CD4-positive, alpha-beta T cell (primary cell): Measurements from ENCODE around the gene RNF32. TPM values are rescaled to one million over a fixed set of nuclear protein-coding genes. Genes with fewer than 3 reads are reported as not detected.
A peak's percentile ranks its signal among the peaks of the same experiment; 100 is the strongest.

Source experiments
- ATAC-seq: fragments of 200-7000 bp; cut with Tn5 transposase; one replicate; pipeline ENCODE4 v1.10.0; 2022; ENCODE audit warnings: mild to moderate bottlenecking; ENCODE audit not compliant: poor library complexity
- CTCF ChIA-PET: fragments of 350-600 bp; sonication (Branson Sonifier 250); formaldehyde crosslinking; loops from one replicate; lab custom pipeline; 2021; ENCODE audit warnings: antibody characterized with exemption, inconsistent platforms; lab: Charles Lee
- POLR2A ChIA-PET: fragments of 350-600 bp; sonication (Branson Sonifier 250); formaldehyde crosslinking; loops from one replicate; lab custom pipeline; 2021; ENCODE audit warnings: antibody characterized with exemption, inconsistent platforms; lab: Charles Lee
- DNase-seq, 14 experiments: peaks; one replicate each; pipeline ENCODE4 v3.0.0-alpha.2; 2013 to 2020; ENCODE audit warnings: mixed read lengths in 2 of 14
- H3K27ac ChIP-seq, 2 donors: one replicate each; pipeline versions ENCODE4 v1.5.1 to v1.7.0; 2013; ENCODE audit warnings: low read length in 2 of 2, low read depth in 1 of 2, mild to moderate bottlenecking in 1 of 2
- H3K27me3 ChIP-seq, 2 experiments: 1 replicate in 1 of 2; 2 replicates in 1 of 2; pipeline versions ENCODE4 v1.6.1 to v1.7.0; 2013; ENCODE audit warnings: low read length in 2 of 2, control low read depth in 1 of 2, mild to moderate bottlenecking in 1 of 2, moderate library complexity in 1 of 2; ENCODE audit not compliant: insufficient read depth in 2 of 2, control insufficient read depth in 1 of 2
- H3K36me3 ChIP-seq: one replicate; pipeline ENCODE4 v1.6.1; 2013; ENCODE audit warnings: low read length, control low read depth; ENCODE audit not compliant: insufficient read depth
- H3K4me1 ChIP-seq: one replicate; pipeline ENCODE4 v1.6.1; 2013; ENCODE audit warnings: low read length, control low read depth; ENCODE audit not compliant: insufficient read depth
- H3K4me3 ChIP-seq: one replicate; pipeline ENCODE4 v1.5.1; 2013; ENCODE audit warnings: mild to moderate bottlenecking, low read length, moderate library complexity
- H3K9me3 ChIP-seq, 2 experiments: 1 replicate in 1 of 2; 2 replicates in 1 of 2; pipeline versions ENCODE4 v1.6.1 to v1.7.0; 2013; ENCODE audit warnings: low read length in 2 of 2, mild to moderate bottlenecking in 2 of 2, control low read depth in 1 of 2, moderate library complexity in 1 of 2; ENCODE audit not compliant: control insufficient read depth in 1 of 2, insufficient read depth in 1 of 2
- H3K27ac Mint-ChIP-seq: one replicate; pipeline ENCODE4 v1.8.0; 2020; ENCODE audit warnings: mixed read lengths
- H3K27me3 Mint-ChIP-seq: one replicate; pipeline ENCODE4 v1.8.0; 2021; ENCODE audit warnings: mixed read lengths
- H3K36me3 Mint-ChIP-seq: one replicate; pipeline ENCODE4 v1.8.0; 2021; ENCODE audit warnings: low read depth, mixed read lengths
- H3K4me1 Mint-ChIP-seq: one replicate; pipeline ENCODE4 v1.8.0; 2021; ENCODE audit warnings: low read depth, mixed read lengths
- H3K4me3 Mint-ChIP-seq: one replicate; pipeline ENCODE4 v1.8.0; 2020; ENCODE audit warnings: mild to moderate bottlenecking, mixed read lengths
- H3K9me3 Mint-ChIP-seq: one replicate; pipeline ENCODE4 v1.8.0; 2020; ENCODE audit warnings: mixed read lengths
- intact Hi-C, 2 experiments: fragments of 100-400 bp; cut with DNase I in 1 of 2; cut with micrococcal nuclease in 1 of 2; formaldehyde crosslinking; loops; one replicate each; pipeline versions ENCODE4 v1.15.1 to v1.9.0; 2023 to 2025; cut with DNase I, micrococcal nuclease
- total RNA-seq, 174 experiments: library from RNA in 2 of 174; stranded (reverse) in 2 of 174; gene quantifications; one replicate each; pipeline ENCODE4 v1.2.3 and lab custom pipeline; 2021 to 2026
- TF ChIP-seq, protein P1 (sequence below): fragments of 200-600 bp; IDR thresholded peaks from one replicate; pipeline ENCODE4 v1.8.0; 2022; ENCODE audit warnings: antibody characterized with exemption, mild to moderate bottlenecking

The RNF32 gene
- total RNA-seq, 2 experiments from 2014 or later = 0.99 TPM; not detected in 1

DNA sequence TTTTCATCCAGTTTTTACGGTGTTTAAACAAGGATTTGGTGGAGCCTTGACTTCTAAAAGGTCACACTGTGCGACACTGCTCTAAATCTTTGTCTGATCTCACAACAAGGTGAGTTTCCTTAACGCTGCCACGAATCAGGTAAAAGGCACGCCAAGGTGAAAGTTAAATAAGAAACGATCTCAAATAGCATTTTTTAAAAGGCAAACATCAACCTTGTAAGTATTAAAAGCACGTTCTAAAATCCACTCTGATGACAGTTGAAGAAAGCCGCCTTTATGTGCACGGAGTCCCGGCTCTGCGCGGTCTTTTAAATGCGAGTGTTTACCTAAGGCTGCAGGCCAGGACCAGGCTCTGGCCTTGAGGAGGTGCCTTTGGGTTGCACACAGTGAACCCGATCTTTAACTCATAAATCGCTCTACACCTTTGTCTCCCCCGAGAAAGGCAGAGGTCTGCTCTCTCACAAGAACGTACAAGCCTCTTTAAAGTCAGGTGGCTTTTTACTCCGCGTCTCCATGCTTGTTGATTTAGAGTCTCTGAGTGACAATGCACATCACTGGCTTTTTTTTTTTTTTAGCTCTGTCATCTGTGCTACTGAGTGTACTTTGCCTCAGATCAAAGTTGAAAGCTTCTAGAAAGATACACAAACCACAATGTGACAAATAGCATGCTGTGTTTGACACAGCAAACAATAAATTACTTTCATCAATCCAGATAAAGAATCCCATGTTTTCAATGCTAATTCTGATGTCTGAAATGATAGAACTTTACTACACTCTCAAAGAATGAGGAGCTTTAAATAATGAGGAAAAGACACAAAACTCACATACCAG lies 25.9 kb upstream of the RNF32 start:
- Histone ChIP-seq H3K27me3 (peaks cover 26 to 29% of the 10 kb centered on the region in 2 experiments), H3K4me3 (no peak overlapping the region), H3K9me3 (peaks cover 0 to 9% of the 10 kb centered on the region in 2 experiments), H3K36me3 (no peaks in the 10 kb centered on the region), H3K4me1 (peaks cover 29% of the 10 kb centered on the region), H3K27ac (no peak overlapping the region)
- Mint-ChIP-seq H3K4me3 (peak overlapping the region; percentile 5), H3K27ac (no peak overlapping the region), H3K4me1 (peaks cover 39% of the 10 kb centered on the region), H3K9me3 (no peaks in the 10 kb centered on the region), H3K27me3 (peaks cover 62% of the 10 kb centered on the region), H3K36me3 (no peaks in the 10 kb centered on the region)
- DNase-seq = no peak
- POLR2A ChIA-PET = interaction anchor here (1.5 kb wide), 1 partner anchor 27 kb away, joined by 3 read pairs; no protein-coding TSS in a partner anchor
- ATAC-seq = no peak
- CTCF ChIA-PET = no interaction called here
- intact Hi-C loops = no loop called here
- TF ChIP-seq, protein P1, sequence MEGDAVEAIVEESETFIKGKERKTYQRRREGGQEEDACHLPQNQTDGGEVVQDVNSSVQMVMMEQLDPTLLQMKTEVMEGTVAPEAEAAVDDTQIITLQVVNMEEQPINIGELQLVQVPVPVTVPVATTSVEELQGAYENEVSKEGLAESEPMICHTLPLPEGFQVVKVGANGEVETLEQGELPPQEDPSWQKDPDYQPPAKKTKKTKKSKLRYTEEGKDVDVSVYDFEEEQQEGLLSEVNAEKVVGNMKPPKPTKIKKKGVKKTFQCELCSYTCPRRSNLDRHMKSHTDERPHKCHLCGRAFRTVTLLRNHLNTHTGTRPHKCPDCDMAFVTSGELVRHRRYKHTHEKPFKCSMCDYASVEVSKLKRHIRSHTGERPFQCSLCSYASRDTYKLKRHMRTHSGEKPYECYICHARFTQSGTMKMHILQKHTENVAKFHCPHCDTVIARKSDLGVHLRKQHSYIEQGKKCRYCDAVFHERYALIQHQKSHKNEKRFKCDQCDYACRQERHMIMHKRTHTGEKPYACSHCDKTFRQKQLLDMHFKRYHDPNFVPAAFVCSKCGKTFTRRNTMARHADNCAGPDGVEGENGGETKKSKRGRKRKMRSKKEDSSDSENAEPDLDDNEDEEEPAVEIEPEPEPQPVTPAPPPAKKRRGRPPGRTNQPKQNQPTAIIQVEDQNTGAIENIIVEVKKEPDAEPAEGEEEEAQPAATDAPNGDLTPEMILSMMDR = no peak

DNA sequence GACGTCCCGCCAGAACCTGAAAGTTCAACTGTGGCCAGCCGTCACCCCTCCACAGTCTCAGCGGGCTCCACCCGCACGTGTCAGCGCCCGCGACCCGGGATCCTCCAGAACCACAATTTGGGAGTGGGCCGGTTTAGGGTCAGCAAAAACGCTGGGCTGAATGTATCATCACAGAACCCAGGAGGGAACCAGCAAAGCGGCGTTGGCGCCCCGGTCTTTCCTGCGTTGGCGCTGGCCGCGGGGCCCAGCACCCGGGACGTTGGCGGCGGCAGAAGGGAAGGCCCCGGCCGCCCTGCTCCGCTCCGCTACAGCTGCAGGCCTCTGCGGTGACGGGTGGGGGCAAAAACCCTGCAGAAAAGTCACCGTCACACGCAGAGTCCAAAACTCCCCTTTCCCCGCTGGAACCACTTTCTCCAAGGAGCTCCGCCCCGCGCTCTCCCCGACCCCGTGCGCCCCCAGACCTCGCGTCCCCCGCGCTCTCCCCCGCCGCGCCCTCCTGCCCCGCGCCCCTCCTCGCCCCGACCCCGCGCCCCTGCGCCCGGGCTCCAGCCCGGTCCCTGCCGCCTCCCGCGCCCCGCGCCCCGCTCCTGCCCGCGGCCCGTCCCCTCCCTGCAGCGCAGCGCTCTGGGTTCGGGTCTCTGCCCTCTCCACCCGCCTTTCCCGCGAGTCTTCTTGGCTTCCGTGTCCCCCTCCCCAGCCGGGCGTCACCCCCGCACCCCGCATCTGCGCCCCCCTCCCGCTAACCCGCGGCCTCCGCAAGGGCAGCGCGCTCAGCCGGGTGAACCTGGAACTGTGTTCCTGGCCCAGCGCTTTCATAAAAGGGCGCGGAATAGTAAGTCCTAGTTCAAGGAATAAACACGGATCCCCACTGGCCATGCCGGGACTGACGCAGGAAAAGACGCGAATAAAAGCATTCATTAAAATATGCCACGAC lies 24.0 kb upstream of the RNF32 start:
- intact Hi-C loops = no loop called here
- H3K9me3 ChIP-seq = peaks cover 6 to 9% of the 10 kb centered on the region in 2 experiments
- Mint-ChIP-seq H3K4me3 (peak overlapping the region; percentile 0), H3K36me3 (no peaks in the 10 kb centered on the region), H3K4me1 (peaks cover 31% of the 10 kb centered on the region), H3K27ac (no peak overlapping the region), H3K9me3 (peaks cover 6% of the 10 kb centered on the region), H3K27me3 (peaks cover 71% of the 10 kb centered on the region)
- peaks cover 26 to 29% of the 10 kb centered on the region in 2 experiments for H3K27me3 ChIP-seq
- DNase-seq = peak in 3 of 14 experiments; percentile 5 to 50 (median 49)
- no peak overlapping the region for H3K4me3 ChIP-seq
- no peak overlapping the region for H3K27ac ChIP-seq
- ATAC-seq = no peak
- peaks cover 22% of the 10 kb centered on the region for H3K4me1 ChIP-seq
- CTCF ChIA-PET = no interaction called here
- TF ChIP-seq, protein P1 = no peak
- no peaks in the 10 kb centered on the region for H3K36me3 ChIP-seq
- POLR2A ChIA-PET = interaction anchor here (0.6 kb wide), 1 partner anchor 972 kb away, joined by 3 read pairs; the partner anchor contains the start of gene RBM33

DNA sequence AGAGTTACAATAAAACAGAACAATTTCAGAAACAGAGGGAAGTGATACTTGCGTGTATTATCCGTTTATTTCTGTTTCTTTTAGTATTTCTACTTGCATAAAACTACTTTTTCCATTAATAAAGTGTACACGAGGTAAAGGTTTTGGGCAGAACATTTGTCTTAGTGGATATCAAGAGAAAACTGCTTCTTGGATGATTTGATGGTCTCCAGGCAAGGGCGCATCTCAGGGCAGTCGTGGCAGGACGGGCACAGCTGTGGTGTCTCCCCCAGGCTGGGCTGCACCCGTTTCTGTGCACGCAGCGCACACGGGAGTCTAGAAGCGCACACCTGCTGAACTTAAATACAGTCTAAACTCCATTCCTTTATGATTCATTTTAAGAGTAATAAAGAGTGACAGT lies 23.4 kb upstream of the RNF32 start:
- TF ChIP-seq, protein P1 = no peak
- H3K4me3 Mint-ChIP-seq = peak overlapping the region; percentile 35
- no peaks in the 10 kb centered on the region for H3K36me3 Mint-ChIP-seq
- intact Hi-C loops = no loop called here
- no peak overlapping the region for H3K27ac Mint-ChIP-seq
- peaks cover 24% of the 10 kb centered on the region for H3K4me1 Mint-ChIP-seq
- no peak overlapping the region for H3K27ac ChIP-seq
- ChIA-PET CTCF (no interaction called here), POLR2A (no interaction called here)
- peaks cover 6% of the 10 kb centered on the region for H3K9me3 Mint-ChIP-seq
- peaks cover 27 to 29% of the 10 kb centered on the region in 2 experiments for H3K27me3 ChIP-seq
- ATAC-seq = no peak
- H3K36me3 ChIP-seq = no peaks in the 10 kb centered on the region
- no peak overlapping the region for H3K4me3 ChIP-seq
- no peak for DNase-seq
- H3K9me3 ChIP-seq = peaks cover 10 to 11% of the 10 kb centered on the region in 2 experiments
- peaks cover 15% of the 10 kb centered on the region for H3K4me1 ChIP-seq
- H3K27me3 Mint-ChIP-seq = peaks cover 73% of the 10 kb centered on the region
